Muscle of leg (tissue), 11 donors: ENCODE results near the gene COL4A2. TPM values are rescaled to one million over a fixed set of nuclear protein-coding genes. Genes with fewer than 3 reads are reported as not detected.
"Not testable (repeated sequence)": the region's sequence is repeated elsewhere in the genome, so short reads cannot be mapped to it uniquely, and the experiment has no call there.

Experiments used
- DNase-seq: peaks from one replicate; pipeline ENCODE4 v3.0.0; 2013
- H3K27ac ChIP-seq: one replicate; pipeline ENCODE4 v1.5.1; 2013; ENCODE audit warnings: mild to moderate bottlenecking, low read length, control low read depth
- H3K27me3 ChIP-seq: one replicate; pipeline ENCODE4 v1.6.1; 2013; ENCODE audit warnings: low read length; ENCODE audit not compliant: control insufficient read depth, insufficient read depth
- H3K36me3 ChIP-seq: one replicate; pipeline ENCODE4 v1.6.1; 2013; ENCODE audit warnings: low read length; ENCODE audit not compliant: control insufficient read depth, insufficient read depth
- H3K4me1 ChIP-seq: one replicate; pipeline ENCODE4 v1.6.1; 2013; ENCODE audit warnings: low read length; ENCODE audit not compliant: control insufficient read depth, insufficient read depth
- H3K4me3 ChIP-seq: one replicate; pipeline ENCODE4 v1.5.1; 2013; ENCODE audit warnings: low read length, control low read depth
- H3K9me3 ChIP-seq: replicated peaks from 2 replicates; pipeline ENCODE4 v1.6.1; 2013; ENCODE audit warnings: low read depth, low read length; ENCODE audit not compliant: control insufficient read depth
- WGBS: methylation state at CpG from one replicate; pipeline ENCODE4 v1.1.5; 2013; ENCODE audit warnings: missing lambda C conversion rate; ENCODE audit not compliant: insufficient coverage; 5-methylcytosine and 5-hydroxymethylcytosine counted together
- polyA plus RNA-seq, 8 donors: library from polyadenylated mRNA; unstranded; fragments of 120-200 nt; gene quantifications; one replicate each; pipeline versions ENCODE4 v1.2.1 to v1.2.3, GENCODE V29; 2013; ENCODE audit warnings: inconsistent platforms in 1 of 8, low replicate concordance in 1 of 8; ENCODE audit not compliant: insufficient read length in 8 of 8, insufficient read depth in 1 of 8
- total RNA-seq: library from RNA; stranded (reverse); fragments of 120-200 nt; gene quantifications from one replicate; pipeline ENCODE4 v1.2.4, GENCODE V29; 2013

COL4A2 gene
- total and polyA plus RNA-seq, 9 donors: 429 to 712 (median 555) TPM

- WGBS: no CpG with 5 or more reads among the region's 4 CpGs
- Histone ChIP-seq H3K4me1 (peaks cover 47% of the 10 kb centered on the region), H3K4me3 (no peak overlapping the region), H3K36me3 (peaks cover 28% of the 10 kb centered on the region), H3K9me3 (no peaks in the 10 kb centered on the region), H3K27me3 (no peaks in the 10 kb centered on the region), H3K27ac (peak overlapping the region; percentile 40)
- no peak for DNase-seq
Observed at GRCh38 chr13:110319397-110319773, 12.3 kb downstream of the COL4A2 start.

- H3K36me3 ChIP-seq: peaks cover 24% of the 10 kb centered on the region
- H3K9me3 ChIP-seq: no peaks in the 10 kb centered on the region
- no peak overlapping the region for H3K4me3 ChIP-seq
- H3K27me3 ChIP-seq: no peaks in the 10 kb centered on the region
- H3K27ac ChIP-seq: peak overlapping the region; percentile 40
- H3K4me1 ChIP-seq: peaks cover 47% of the 10 kb centered on the region
- 88% methylated on average over 15 of the region's 19 CpGs for WGBS
- DNase-seq: no peak
Observed at GRCh38 chr13:110319774-110320509, 12.9 kb downstream of the COL4A2 start.

GRCh38 chr13:110320645-110321044 is 13.6 kb downstream of the COL4A2 start:
- no peak overlapping the region for H3K4me3 ChIP-seq
- peaks cover 24% of the 10 kb centered on the region for H3K36me3 ChIP-seq
- peak overlapping the region; percentile 40 for H3K27ac ChIP-seq
- no CpG with 5 or more reads among the region's 2 CpGs for WGBS
- peaks cover 49% of the 10 kb centered on the region for H3K4me1 ChIP-seq
- no peaks in the 10 kb centered on the region for H3K27me3 ChIP-seq
- DNase-seq: no peak
- H3K9me3 ChIP-seq: no peaks in the 10 kb centered on the region

- peaks cover 19% of the 10 kb centered on the region for H3K36me3 ChIP-seq
- H3K27ac ChIP-seq, H3K9me3 ChIP-seq, H3K4me3 ChIP-seq, DNase-seq, H3K27me3 ChIP-seq: not testable (repeated sequence)
- peaks cover 58% of the 10 kb centered on the region for H3K4me1 ChIP-seq
- no CpG with 5 or more reads among the region's 3 CpGs for WGBS
Observed at GRCh38 chr13:110321573-110321972, 14.5 kb downstream of the COL4A2 start.

GRCh38 chr13:110322126-110322827 is 15.2 kb downstream of the COL4A2 start:
- H3K4me3 ChIP-seq: no peak overlapping the region
- H3K27me3 ChIP-seq: no peaks in the 10 kb centered on the region
- peaks cover 65% of the 10 kb centered on the region for H3K4me1 ChIP-seq
- peak overlapping the region; percentile 67 for H3K27ac ChIP-seq
- peaks cover 12% of the 10 kb centered on the region for H3K36me3 ChIP-seq
- no peak for DNase-seq
- 72% methylated on average over 13 of the region's 16 CpGs for WGBS
- no peaks in the 10 kb centered on the region for H3K9me3 ChIP-seq

DNA sequence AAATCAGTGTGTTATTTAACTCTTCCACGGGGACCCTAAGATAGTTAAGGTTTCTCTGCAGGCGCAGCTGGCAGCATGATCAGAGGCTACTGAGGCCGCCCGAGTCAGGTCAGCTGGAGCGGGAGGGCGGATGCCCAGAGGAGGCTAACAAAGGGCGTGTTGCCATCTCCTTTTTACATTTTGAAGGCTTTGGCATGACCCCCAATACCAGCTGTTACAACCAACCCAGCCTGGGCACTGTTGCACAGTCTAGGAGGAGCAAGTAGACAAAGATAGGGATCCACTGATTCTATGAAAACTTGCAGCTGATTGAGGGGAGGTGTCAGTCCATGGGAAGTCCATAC is 15.7 kb downstream of the COL4A2 start:
- Histone ChIP-seq H3K27me3 (no peaks in the 10 kb centered on the region), H3K36me3 (peaks cover 7% of the 10 kb centered on the region), H3K9me3 (no peaks in the 10 kb centered on the region), H3K4me1 (peaks cover 67% of the 10 kb centered on the region), H3K27ac (peak overlapping the region; percentile 67), H3K4me3 (no peak overlapping the region)
- no peak for DNase-seq
- 84% methylated on average over 5 of the region's 7 CpGs for WGBS

DNA sequence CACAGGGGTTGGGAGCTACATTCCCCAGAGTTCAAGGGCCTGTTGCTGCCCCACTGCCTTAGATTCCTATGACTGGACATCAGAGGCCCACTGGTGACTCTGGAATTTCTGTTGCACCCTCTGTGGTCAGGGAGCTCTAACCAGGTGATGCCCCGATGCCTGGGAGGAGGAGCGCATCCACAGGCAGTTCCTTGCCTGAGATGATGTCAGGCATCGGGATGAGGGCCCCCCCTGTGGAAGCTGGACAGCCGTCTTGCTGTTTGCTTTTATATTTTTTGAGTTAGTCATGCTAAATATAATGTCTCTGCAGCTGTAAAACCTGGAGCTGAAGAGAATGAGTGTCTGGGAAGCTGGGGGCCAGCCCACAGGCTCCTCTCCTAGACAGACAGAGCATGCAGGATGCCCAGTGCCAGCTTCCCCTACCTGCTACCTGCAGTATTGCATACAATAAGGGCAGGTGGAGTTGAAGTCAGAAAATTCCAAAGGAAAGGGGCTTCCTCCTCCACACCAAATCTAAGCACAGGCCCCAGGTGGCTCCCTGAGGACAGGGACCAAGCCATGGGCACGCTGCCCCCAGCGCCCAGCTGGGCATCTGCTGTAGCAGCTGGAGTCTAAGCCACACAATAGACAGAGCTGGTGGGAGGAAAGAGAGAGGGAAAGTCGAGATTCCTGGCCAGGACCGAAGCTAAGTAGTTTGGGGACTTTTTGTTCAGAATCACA is 16.2 kb downstream of the COL4A2 start:
- peak overlapping the region; percentile 67 for H3K27ac ChIP-seq
- 61% methylated on average over 2 of the region's 8 CpGs for WGBS
- H3K4me3 ChIP-seq: no peak overlapping the region
- peaks cover 4% of the 10 kb centered on the region for H3K36me3 ChIP-seq
- no peaks in the 10 kb centered on the region for H3K27me3 ChIP-seq
- peaks cover 66% of the 10 kb centered on the region for H3K4me1 ChIP-seq
- peak; percentile 77 for DNase-seq
- H3K9me3 ChIP-seq: no peaks in the 10 kb centered on the region

DNA sequence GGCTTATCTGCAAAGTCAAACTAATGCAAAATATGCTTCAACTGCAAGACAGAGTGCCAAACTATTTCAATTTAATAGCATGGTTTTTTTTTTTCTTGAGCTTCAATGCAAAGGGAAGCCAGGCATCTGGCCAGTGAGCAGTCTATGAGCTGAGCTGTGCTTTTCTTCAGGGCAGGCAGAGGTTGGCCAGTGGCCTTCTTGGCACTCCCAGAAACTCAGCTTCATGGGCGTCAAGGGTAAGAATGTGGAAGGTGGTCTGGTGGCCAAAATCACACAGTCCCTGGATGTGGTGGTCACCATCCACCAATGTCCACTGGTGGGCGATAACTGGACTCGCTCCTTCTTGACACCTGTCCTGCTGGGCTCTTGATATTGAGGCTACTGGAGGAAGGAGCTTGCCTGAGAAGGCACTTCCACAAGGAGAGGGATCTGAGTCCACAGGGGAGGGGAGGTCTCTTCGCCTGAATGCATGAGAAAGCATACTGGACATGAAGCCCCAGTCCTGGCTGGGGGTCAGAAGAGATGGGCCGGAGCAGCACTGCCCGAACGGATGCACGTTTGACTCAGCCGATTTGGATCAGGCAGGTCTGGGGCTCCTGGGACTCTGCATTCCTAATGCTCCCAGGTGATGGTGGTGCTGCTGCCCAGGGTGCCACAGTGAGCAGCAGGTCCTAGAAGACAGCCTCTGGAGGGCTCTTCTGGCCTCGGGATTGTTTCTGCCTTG is 17.1 kb downstream of the COL4A2 start:
- 69% methylated on average over 10 of the region's 10 CpGs for WGBS
- Histone ChIP-seq H3K36me3 (peaks cover 4% of the 10 kb centered on the region), H3K4me1 (peaks cover 66% of the 10 kb centered on the region), H3K4me3 (no peak overlapping the region), H3K9me3 (no peaks in the 10 kb centered on the region), H3K27me3 (no peaks in the 10 kb centered on the region), H3K27ac (peak overlapping the region; percentile 67)
- DNase-seq: peak; percentile 80

- Histone ChIP-seq H3K4me1 (peaks cover 72% of the 10 kb centered on the region), H3K4me3 (no peak overlapping the region), H3K27me3 (no peaks in the 10 kb centered on the region), H3K36me3 (peaks cover 12% of the 10 kb centered on the region), H3K27ac (peak overlapping the region; percentile 8), H3K9me3 (no peaks in the 10 kb centered on the region)
- WGBS: 72% methylated on average over 11 of the region's 12 CpGs
- no peak for DNase-seq
Observed at GRCh38 chr13:110326263-110326904, 19.3 kb downstream of the COL4A2 start.
